Measurements from ENCODE around the gene CRYBG3. TPM values are rescaled to one million over a fixed set of nuclear protein-coding genes. Genes with fewer than 3 reads are reported as not detected.

The CRYBG3 gene
- total RNA-seq (2014; rRNA removed; shearing (Covaris generic)), result 5.8 and 7.6 TPM in 2 replicates
- 4.2 and 8.7 TPM in 2 replicates for polyA plus RNA-seq (2014; cell fraction: nucleus; rRNA removed)

DNA sequence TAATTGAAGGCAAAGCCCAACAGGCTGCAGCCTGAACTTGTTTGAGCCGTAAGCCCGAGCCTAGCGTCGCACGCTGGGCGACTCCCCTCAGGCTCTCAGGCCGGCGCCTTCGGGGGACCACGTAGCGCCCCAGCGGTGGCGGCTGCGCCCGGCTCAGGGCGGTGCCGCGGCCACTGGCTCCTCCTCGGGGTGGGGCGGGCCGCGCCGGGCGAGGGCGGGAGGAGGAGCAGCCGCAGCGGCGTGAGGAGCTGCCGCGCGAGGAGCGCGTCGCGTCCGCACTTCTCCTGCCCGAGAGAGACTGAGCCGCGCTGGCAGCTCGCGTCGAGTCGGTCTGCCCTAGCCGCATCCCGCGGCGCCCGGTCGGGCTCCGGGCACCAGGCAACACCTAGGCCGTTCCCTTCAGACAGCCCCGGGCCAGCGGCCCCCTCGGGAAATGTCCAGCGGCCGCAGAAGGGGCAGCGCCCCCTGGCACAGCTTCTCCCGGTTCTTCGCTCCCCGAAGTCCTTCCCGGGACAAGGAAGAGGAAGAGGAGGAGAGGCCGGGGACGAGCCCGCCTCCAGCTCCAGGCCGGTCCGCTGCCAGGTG is at the start of gene CRYBG3:
CRYBG3 (plus strand) TSS at position 238 of the 585 bp plus-strand sequence; CDS start at position 434, 196 bp downstream.
- DNase-seq (ENCODE audit: extremely low read depth, low read depth), result peak; percentile 59

DNA sequence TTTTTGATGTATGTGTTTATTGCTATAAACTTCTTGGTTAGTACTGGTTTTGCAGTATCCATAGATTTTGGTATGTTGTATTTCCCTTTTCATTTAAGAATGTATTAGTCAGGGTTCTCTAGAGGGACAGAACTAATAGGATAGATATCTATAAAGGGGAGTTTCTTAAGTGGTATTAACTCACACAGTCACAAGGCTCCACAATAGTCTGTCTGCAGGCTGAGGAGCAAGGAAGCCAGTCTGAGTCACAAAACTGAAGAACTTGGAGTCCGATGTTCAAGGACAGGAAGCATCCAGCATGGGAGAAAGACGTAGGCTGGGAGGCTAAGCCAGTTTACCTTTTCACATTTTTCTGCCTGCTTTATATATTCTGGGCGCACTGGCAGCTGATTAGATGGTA is 48.9 kb upstream of the CRYBG3 start:
- no peak for DNase-seq (ENCODE audit: extremely low read depth, low read depth)

GRCh38 chr3:97778152-97778551 is 43.7 kb upstream of the CRYBG3 start:
- no peak for DNase-seq (ENCODE audit: extremely low read depth, low read depth)

DNA sequence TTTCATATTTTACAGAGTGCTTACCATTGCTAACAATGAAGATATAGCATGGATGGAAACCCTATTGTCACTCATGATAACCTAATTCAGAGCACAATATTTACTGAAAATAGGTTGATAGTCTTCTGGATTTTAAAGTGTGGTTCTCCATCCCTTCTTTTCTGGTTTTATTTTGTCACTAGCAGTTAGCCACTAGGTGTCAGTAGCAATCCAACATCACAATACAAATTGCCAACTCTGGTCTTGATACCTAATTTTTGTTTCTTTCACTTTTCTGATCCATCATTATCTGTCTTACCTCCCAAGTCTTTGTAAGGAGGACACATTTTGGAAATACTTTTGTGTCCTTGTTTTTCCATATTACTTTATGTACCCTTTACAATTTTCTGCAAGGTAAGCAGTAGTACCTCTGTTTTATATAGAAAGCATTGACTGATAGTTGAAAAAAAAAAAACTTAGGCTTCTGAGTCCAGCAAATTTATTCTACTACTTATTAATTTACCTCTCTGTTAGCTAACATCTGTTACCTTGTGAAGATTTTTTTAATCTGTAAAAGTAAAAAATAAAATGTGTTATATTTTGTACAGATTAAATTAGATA is 28.3 kb upstream of the CRYBG3 start:
- DNase-seq (ENCODE audit: extremely low read depth, low read depth), result peak; percentile 42

DNA sequence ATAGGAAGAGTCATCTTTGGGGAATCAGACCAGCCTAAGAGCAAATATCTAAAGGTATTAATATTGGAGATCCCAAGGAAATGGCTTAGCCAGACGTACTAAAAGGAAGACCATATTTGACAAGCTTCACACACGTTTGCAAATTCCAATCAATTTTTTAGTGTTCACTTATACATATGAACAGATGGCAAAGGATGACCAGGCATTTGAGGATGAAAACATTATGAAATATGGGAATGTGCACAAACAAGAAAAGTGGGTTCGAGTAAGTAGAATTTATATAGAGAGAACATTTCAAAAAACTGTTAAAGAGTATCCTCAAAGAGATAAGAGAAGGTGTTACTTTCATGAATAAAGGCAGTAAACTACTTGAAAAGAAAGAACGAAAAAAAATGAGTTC is 25.9 kb upstream of the CRYBG3 start:
- DNase-seq (ENCODE audit: extremely low read depth, low read depth), result no peak

DNA sequence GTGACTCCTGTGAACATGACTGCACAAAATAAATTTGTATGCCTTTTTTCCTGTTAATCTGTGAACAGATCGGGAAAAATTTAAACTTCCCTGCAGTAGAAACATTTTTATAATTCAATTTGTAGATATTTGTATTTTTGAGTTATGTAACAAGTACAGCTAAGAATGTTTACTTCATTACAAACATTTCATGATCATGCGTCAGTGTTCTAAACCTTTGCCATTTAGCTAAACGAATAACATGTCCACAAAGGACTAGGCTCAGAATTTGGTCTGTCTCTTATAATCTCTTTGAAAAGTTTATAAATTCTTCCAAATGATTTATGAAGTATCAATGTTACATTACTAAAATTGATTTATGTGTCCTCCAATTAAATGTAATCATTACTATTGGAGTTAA is 17.3 kb upstream of the CRYBG3 start:
- no peak for DNase-seq (ENCODE audit: extremely low read depth, low read depth)

GRCh38 chr3:97810779-97811390 is 10.9 kb upstream of the CRYBG3 start:
- no peak for DNase-seq (ENCODE audit: extremely low read depth, low read depth)

GRCh38 chr3:97815149-97815917 is 6.5 kb upstream of the CRYBG3 start:
- no peak for DNase-seq (ENCODE audit: extremely low read depth, low read depth)

GRCh38 chr3:97816811-97817210 is 5.0 kb upstream of the CRYBG3 start:
- no peak for DNase-seq (ENCODE audit: extremely low read depth, low read depth)

DNA sequence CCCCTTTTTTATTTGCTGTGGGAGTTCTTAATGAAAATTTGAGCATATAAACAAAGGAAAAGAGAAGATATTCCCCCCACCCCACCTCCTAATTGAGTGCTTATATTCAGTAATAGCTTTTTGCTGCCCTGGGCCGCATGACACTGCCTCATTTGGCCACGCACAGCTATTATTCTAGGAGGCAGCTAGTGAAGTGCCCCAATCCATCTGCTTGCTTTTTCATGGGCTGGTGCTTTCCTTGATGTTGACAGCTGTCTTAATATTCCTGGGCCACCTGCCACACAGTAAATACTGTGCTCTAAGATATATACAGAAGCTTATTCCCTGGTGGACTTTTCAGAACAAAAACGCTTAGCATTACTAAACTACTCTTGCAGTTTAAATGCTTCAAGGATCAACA is 3.8 kb upstream of the CRYBG3 start:
- no peak for DNase-seq (ENCODE audit: extremely low read depth, low read depth)

- DNase-seq (ENCODE audit: extremely low read depth, low read depth), result no peak
Observed at GRCh38 chr3:97820780-97821179, 1.0 kb upstream of the CRYBG3 start.

DNA sequence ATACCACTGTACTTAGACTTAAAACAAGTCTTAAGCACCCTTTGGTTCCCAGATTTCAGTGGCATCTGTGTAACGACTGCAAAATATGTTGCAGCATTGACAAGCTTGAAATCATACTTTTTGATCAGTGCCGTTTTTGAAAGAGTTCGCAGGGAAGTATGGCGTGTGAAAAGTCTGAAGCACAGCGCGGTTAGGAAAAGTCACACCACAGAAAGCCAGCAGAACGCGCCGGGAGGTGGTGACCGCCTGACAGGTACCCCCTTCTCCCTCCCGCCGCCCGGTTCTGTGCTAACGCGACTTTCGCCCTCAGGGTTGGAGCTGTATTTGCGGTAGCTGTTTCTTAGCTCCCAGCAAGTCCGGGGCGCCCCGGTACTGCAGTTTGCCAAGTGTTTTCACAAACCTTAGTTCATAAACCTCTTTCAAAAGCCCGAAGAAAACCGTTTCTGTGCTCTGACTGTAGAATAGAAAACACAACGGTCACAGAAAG is 481 bp upstream of the CRYBG3 start:
- DNase-seq (ENCODE audit: extremely low read depth, low read depth), result no peak

DNA sequence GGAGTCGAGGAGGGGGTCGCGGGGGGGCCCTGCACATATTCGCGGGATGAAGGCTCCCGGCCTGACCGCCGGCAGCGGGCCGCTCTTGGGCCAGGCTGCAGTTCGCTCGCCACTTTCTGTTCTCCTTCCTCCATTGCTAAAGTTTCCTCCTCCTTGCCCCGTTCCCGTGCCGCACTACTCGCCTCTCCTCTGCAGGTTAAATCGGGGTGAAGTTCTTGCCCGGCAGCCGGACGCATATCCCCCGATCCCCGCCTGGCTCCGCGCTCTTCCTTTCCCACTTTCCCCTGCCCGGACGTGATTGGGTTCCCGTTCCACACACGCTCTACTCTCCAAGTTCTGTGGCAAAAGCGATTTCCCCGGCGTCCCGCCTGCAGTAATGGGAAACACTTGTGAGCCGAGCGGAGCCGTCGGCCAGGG is 556 bp downstream of the CRYBG3 start:
- peak; percentile 15 for DNase-seq (ENCODE audit: extremely low read depth, low read depth)

GRCh38 chr3:97823046-97824004 is 1.5 kb downstream of the CRYBG3 start:
- no peak for DNase-seq (ENCODE audit: extremely low read depth, low read depth)

DNA sequence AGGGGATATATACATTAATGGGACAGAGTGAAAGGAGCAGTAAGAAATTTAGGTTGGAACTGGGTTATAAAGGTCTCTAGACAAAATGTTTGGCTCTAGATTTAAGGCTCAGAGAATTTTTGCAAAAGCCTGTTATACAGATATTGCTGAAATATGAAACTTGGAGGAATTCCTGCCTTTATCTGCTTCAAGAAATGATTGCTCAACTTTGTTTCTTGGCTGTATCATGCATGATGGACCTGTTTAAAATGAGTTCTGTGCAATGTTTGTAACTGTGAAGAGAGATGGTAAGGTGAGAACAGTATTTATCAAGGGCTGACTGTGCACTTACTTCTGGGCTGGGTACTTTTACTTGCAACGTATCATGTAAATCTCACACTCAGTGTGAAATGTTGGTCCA is 3.3 kb downstream of the CRYBG3 start:
- no peak for DNase-seq (ENCODE audit: extremely low read depth, low read depth)

DNA sequence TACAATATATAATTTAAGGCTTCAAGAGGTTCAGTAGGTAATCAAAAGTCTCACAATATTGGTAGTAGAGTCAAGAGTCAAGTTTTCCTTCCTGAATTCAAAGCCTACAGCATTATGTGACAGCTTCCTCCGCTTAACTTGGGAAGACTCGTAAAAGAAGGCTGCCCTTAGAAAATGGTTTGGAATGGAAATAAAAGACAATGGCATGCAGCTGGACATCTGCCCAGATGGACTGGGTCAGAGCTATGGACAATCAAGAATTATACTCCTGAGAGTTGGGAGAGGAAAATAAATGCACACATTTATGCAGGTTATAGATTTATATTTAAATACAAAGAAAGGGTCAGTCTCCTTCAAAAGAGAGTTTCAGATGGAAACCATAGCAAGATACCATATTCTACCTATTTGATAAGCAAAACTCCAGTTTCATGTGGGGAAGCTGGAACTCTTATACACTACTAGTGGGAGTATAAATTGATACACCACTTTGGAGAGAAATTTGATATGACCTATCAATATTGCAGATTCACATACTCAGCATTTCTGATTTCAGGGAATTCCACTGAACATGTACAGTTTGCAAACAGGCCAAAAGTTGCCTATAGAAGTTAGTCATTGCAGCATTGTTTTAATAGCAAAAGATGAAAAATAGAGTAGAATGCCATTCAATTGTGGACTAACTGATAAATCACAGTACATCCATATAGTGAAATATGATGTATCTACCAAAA is 6.1 kb downstream of the CRYBG3 start:
- no peak for DNase-seq (ENCODE audit: extremely low read depth, low read depth)

- no peak for DNase-seq (ENCODE audit: extremely low read depth, low read depth)
Observed at GRCh38 chr3:97829198-97829597, 7.4 kb downstream of the CRYBG3 start.

DNA sequence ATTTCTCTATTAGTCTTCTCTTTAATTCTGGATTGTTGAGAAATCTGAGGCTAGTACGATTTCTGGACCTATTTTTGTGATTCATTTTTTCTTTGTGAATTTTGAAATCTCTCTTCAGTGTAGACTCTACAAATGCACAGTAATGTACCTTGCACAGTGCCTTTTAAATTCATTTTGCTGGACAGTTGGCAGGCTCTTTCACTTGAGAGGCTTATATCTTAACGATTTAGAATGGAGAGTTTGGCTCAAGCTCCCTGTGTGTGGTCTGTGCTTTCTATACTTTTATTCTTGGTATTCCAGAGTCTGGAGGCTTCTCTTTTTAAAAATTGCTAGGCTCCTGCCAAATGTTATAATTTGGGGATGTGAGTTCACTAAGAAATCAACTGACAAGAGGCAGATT is 8.8 kb downstream of the CRYBG3 start:
- DNase-seq (ENCODE audit: extremely low read depth, low read depth), result no peak

- no peak for DNase-seq (ENCODE audit: extremely low read depth, low read depth)
Observed at GRCh38 chr3:97831140-97831539, 9.3 kb downstream of the CRYBG3 start.

All from NCI-H460 (cell line).